GDM1 (cell line): ENCODE data around the gene NEUROD2.
A peak's percentile ranks its signal among the peaks of the same experiment; 100 is the strongest.

Experiments used
- DNase-seq: peaks from one replicate; lab custom pipeline; 2025; lab: John Stamatoyannopoulos, UW

Gene NEUROD2

GRCh38 chr17:39618956-39619785 is 11.5 kb upstream of the NEUROD2 start:
- no peak for DNase-seq

DNA sequence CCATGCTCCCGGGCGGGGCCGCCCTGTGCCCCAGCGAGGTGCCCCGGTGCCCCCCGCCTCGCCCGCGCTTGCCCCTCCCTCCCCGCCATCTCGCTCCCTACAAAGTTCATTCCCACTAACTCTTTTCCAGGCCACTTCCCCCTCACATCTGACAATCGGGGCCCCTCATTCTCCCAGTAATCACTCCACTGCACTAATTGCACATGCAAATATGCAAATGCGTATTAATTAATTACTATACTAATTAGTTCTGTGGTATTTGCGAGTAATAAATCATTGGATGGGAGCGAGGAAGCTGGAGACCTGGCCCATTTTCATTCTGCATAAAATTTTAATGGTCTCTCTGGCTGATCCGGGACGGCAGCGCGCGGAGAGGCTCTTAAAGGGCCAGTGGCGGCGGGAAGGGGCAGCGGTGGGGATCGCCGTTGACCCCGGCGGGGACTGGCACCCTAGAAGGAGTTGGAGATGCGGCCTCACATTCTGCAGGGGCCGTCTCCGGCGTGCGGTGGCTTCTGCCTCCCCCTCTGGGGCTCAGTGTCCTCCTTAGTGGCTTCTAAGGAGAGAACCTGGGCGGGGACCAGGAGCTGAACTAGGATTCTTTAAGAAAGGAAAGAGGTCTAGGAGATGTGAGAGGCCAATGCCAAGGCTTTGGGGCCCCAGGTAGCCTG is 10.7 kb upstream of the NEUROD2 start:
- DNase-seq, result no peak

- peak; percentile 43 for DNase-seq
Measured at GRCh38 chr17:39617446-39618245, 9.9 kb upstream of the NEUROD2 start.

DNA sequence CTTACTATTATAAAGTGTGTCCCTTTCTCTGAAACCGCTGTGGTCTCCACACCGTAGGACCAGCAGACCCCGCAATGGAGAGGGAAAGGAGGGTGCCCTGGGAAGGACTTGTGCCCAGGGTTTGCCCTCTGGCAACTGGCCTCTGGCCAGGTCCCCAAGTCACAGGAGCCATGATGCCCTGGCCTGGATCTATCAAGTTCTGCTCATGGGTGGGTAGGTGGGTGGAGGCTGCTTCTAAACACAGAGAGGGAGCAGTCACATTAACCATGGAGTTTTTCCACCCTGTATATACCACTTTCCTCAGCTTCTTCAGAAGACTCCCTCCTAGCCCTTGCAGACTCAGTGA is 9.4 kb upstream of the NEUROD2 start:
- DNase-seq, result no peak

DNA sequence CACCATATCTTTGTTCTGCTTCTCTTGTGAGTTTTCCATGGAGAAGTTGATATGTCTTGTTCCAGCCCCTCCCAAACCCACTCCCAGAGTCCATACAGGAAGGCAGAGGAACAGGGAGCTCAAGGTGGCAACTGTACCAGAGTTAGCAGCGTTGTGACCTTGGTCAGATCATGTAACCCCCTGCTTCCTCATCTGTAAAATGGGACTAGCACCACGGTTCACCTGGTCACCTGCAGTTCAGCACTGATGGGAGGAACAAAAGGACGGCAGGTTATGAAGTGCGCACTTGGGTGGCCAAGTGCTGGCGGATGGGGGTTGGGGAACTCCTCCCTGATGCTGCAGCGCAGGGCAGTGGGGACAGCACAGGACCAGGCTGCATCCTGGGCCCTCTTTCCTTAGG is 7.7 kb upstream of the NEUROD2 start:
- DNase-seq, result no peak

DNA sequence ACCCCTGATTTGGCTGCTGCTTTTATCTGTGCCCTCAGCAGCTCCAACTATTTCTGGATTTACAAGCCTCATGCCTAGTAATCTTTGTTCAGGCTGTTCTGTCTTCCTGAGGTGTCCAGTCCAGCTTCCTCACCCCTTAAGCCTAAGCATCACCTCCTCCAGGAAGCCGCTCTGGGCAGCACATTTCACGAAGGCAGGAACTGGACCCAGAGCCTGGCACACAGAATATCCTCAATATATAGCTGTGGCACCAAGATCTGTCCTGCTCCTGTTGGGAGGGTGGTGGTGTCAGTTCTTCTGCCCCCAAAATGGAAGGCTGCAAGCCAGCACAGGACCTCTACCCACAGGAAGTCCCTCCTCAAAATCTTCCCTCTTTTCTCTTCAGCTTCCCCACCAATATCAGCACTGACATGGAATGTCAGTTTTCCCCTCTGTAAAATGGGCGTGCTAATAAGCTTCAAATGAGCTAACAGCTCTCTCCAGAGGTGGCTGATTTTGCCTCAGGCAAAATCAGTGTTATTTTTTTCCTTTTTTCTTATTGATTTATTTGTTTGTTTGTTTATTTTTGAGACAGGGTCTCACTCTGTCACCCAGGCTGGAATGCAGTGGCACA is 6.9 kb upstream of the NEUROD2 start:
- no peak for DNase-seq

GRCh38 chr17:39612935-39613464 is 5.3 kb upstream of the NEUROD2 start:
- DNase-seq, result no peak

- DNase-seq, result no peak
Measured at GRCh38 chr17:39612291-39612894, 4.7 kb upstream of the NEUROD2 start.

- DNase-seq, result no peak
Measured at GRCh38 chr17:39611401-39612112, 3.8 kb upstream of the NEUROD2 start.

- no peak for DNase-seq
Measured at GRCh38 chr17:39609416-39610025, 1.8 kb upstream of the NEUROD2 start.

DNA sequence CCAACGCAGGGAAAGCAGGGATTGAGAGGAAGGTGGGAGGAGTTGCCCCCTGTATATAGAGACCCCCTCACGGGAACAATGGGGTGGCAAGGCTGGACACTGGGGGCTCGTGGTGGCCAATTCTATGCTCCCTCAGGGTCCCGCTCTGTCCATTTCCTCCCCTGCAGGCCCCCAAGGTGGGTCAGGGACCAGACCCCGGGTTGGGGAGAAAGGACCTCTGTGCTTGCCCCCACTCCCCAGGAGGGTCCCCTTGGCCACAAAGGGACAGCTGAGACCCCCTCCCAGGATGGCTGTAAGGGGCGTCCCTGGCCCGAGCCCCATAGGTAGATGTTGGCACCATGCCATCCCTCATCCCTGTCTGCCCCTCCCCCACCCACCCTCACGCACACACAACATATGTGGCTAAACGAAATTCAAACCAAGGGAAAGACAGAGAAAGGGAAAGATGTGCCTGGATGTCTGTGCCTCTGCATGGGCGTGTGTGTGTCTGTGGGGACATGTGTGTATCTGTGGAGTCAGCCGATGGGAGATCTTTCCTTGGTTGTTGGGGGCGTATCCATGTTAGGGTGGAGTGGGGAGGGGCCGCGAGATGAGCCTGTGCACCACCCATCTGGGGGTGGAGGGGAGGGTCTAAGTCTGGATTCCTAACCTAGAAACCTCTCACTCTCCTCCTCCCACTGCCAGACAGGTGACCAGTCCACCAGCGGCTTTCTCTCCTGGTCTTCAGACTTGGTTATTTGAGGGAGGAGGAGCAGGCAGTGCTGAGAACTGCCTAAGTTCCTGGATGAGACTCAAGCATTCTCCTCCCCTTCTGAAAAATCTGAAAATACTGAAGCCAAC is 642 bp upstream of the NEUROD2 start:
- no peak for DNase-seq

GRCh38 chr17:39607057-39607850 is 466 bp downstream of the NEUROD2 start:
- no peak for DNase-seq

DNA sequence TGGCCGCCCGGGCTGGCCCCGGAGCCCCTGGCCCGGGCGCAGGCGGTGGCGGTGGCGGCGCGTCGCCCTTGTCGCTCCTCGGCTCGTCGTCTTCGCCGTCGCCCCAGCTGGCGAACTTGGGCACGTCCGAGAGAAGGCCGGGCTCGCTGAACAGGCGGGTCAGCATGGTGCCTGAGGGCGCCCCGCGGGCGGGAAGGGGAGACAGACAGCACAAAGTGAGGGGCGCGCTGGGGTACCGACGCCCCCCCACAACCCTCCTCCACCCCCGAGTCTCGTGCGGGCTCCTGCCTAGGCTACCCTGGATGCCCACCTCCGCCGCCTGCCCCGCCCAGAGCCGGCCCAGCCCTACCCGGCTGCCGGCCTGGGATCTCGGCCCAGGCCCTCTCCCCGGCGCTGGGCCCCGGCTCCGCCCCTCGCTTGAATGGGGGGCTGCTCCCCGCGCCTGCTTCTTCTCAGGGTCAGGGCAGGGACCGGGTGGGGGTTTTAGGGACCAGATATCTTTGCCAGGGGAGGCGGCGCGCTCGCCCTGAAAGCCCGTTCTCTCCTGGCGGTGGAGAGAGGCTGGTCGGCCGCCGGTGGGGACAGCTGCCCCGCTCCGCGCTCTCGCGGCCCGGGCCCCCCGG is 1.2 kb downstream of the NEUROD2 start:
- DNase-seq, result no peak

DNA sequence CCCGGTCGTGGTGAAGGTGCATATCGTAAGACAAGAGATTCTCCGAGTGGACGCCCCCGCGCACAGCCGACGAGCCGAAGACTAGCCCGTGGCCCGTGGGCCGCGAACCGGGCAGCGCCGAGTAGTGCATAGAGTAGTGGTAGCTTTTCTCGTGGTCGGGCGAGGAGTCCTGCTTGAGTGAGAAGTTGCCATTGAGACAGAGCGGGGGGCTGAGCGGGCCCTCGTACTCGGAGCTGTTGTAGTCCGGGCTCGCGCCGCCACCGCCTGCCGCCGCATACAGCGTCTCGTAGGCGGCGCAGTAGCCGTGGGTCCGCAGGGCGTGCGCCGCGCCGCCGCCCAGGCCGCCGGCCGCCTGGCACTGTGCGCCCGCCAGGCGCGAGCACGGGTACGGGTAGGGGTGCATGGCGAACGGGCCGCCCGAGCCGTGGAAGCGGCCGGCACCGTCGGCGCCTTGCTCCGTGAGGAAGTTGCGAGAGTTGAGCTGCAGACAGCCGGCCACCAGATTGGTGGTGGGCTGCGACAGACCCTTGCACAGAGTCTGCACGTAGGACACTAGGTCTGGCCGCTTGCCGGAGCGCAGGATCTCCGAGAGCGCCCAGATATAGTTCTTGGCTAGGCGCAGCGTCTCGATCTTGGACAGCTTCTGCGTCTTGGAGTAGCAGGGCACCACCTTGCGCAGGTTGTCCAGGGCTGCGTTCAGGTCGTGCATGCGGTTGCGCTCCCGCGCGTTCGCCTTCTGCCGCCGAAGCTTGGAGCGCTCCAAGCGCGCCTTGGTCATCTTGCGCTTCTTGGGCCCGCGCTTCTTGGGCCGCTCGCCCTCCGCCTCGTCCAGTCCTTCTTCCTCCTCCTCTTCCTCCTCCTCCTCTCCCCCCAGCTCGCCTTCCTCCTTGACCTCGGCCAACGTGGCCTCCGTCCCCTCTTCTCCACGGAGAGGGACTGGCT is 2.0 kb downstream of the NEUROD2 start:
- DNase-seq, result no peak

GRCh38 chr17:39604911-39605491 is 2.7 kb downstream of the NEUROD2 start:
- DNase-seq, result no peak

DNA sequence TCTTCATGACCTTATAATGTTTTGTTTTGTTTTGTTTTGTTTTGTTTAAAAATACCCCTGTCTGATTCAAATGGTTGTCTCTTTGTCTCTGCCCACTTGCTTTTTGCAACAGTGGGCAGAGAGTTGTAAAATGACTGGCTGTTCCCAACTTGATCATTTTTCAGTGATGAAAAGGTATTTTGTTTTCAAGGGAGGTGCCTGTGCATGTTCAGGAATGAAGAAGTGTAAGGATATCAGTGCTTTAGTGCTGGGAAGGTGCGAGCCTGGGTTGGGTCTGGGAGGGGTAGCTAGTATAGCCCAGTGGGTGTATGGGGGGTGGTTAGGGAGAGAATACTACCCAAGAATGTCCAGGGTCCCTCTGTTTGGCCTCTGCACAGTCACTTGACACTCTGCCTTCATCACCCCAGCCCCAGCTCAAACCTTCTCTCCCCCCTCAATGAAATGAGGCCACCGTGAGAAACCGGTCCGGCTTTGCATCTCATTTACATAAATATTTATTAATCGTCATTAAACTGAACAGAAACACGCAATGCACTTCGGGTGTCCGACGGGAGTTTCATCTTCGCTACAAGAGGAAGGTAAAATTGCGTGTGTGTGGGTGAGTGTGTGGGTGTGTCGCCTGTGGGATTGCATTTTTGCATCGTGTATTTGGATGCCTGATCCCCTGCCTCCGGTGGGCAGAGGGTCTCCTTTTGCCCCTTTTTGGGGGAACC is 4.3 kb downstream of the NEUROD2 start:
- DNase-seq, result no peak
